GM12878 (cell line): ENCODE data around the gene ATP6V1A.

Experiments used
- CHD2 ChIP-seq: IDR thresholded peaks from 2 replicates; pipeline ENCODE4 v1.6.1; 2011; ENCODE audit warnings: low read depth, low read length, improper control_type of control experiment, borderline replicate concordance
- EZH2 ChIP-seq: IDR thresholded peaks from 2 replicates; pipeline ENCODE4 v1.6.1; 2012; ENCODE audit warnings: low read depth, mild to moderate bottlenecking, control low read depth, inconsistent platforms, low read length, borderline replicate concordance; ENCODE audit not compliant: control insufficient read depth
- FOS ChIP-seq: IDR thresholded peaks from 3 replicates; pipeline ENCODE4 v1.6.1; 2011; ENCODE audit warnings: borderline replicate concordance; ENCODE audit not compliant: insufficient read length; ENCODE audit errors: extremely low read depth
- FOXM1 ChIP-seq: IDR thresholded peaks from 2 replicates; pipeline ENCODE4 v1.6.1; 2012; ENCODE audit warnings: low read depth, mild to moderate bottlenecking, inconsistent platforms, low read length, moderate library complexity
- MTA2 ChIP-seq: fragments of 450-650 bp; IDR thresholded peaks from 2 replicates; pipeline ENCODE4 v1.6.1; 2016; ENCODE audit warnings: low read depth, mild to moderate bottlenecking, moderate library complexity
- NFXL1 ChIP-seq: fragments of 450-650 bp; IDR thresholded peaks from 2 replicates; pipeline ENCODE4 v1.6.1; 2017; ENCODE audit warnings: antibody characterized with exemption, mild to moderate bottlenecking, borderline replicate concordance
- POLR2A ChIP-seq: IDR thresholded peaks from 2 replicates; pipeline ENCODE4 v1.6.1; 2011; ENCODE audit warnings: low read depth, mild to moderate bottlenecking, low read length
- POLR2AphosphoS5 ChIP-seq: IDR thresholded peaks from 2 replicates; pipeline ENCODE4 v1.6.1; 2011; ENCODE audit warnings: mild to moderate bottlenecking, low read length, inconsistent platforms
- RAD21 ChIP-seq: IDR thresholded peaks from 2 replicates; pipeline ENCODE4 v1.6.1; 2011; ENCODE audit warnings: mild to moderate bottlenecking, low read depth, low read length, moderate library complexity; ENCODE audit not compliant: insufficient read depth
- SP1 ChIP-seq: IDR thresholded peaks from one replicate; pipeline ENCODE4 v1.6.1; 2011; ENCODE audit warnings: low read depth, low read length
- ZNF384 ChIP-seq: IDR thresholded peaks from 2 replicates; pipeline ENCODE4 v1.6.1; 2012; ENCODE audit warnings: low read depth, mild to moderate bottlenecking, low read length, improper control_type of control experiment, borderline replicate concordance
- ZSCAN29 ChIP-seq: fragments of 450-650 bp; IDR thresholded peaks from 2 replicates; pipeline ENCODE4 v1.6.1; 2017; ENCODE audit warnings: mild to moderate bottlenecking, moderate library complexity
- TF ChIP-seq, protein P1 (sequence below), 3 experiments: IDR thresholded peaks in 2 of 3; conservative IDR thresholded peaks in 1 of 3; 2 replicates each; pipeline ENCODE4 v1.5.1; 2011; ENCODE audit warnings: low read depth in 3 of 3, low read length in 3 of 3, mild to moderate bottlenecking in 3 of 3, control low read depth in 2 of 3, moderate library complexity in 2 of 3, inconsistent platforms in 1 of 3, mixed read lengths in 1 of 3; ENCODE audit not compliant: control insufficient read depth in 2 of 3, insufficient read depth in 1 of 3; ENCODE audit errors: extremely low read depth in 1 of 3
- TF ChIP-seq, protein P2 (sequence below): fragments of 450-650 bp; IDR thresholded peaks from 2 replicates; pipeline ENCODE4 v1.6.1; 2016; ENCODE audit warnings: mild to moderate bottlenecking, moderate library complexity, borderline replicate concordance

DNA sequence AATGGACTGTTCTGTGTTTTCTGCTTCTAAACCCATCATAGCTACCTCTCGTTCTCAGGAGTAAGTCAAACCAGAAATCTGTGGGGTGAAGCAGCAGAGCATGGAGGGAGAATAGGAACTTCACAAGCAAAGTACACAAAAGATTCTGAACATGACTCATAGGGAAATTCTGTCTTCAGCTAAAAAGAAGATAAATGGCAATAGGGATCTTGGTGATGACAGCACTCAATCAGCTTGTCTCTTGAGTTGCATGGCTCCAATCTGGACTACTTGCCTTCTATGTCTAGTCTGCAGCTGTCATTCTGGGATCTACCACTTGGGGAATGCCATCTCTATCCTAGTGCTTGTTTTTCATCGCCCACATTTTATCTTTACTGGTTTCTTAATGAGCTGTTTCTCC, 78.3 kb downstream of the ATP6V1A start:
- TF ChIP-seq POLR2A (no peak), FOXM1 (peak; percentile 85), POLR2AphosphoS5 (no peak), ZNF384 (no peak), ZSCAN29 (no peak), NFXL1 (no peak), FOS (no peak), MTA2 (peak; percentile 76), CHD2 (no peak), EZH2 (no peak), SP1 (peak; percentile 29), RAD21 (no peak)
- TF ChIP-seq, protein P1, sequence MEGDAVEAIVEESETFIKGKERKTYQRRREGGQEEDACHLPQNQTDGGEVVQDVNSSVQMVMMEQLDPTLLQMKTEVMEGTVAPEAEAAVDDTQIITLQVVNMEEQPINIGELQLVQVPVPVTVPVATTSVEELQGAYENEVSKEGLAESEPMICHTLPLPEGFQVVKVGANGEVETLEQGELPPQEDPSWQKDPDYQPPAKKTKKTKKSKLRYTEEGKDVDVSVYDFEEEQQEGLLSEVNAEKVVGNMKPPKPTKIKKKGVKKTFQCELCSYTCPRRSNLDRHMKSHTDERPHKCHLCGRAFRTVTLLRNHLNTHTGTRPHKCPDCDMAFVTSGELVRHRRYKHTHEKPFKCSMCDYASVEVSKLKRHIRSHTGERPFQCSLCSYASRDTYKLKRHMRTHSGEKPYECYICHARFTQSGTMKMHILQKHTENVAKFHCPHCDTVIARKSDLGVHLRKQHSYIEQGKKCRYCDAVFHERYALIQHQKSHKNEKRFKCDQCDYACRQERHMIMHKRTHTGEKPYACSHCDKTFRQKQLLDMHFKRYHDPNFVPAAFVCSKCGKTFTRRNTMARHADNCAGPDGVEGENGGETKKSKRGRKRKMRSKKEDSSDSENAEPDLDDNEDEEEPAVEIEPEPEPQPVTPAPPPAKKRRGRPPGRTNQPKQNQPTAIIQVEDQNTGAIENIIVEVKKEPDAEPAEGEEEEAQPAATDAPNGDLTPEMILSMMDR (IDR thresholded peaks at IDR 0.05 in 2 of 3, conservative IDR thresholded peaks at IDR 0.05 in 1 of 3; ENCODE audit: control insufficient read depth in 2 of 3, extremely low read depth in 1 of 3, insufficient read depth in 1 of 3, low read depth in 3 of 3, low read length in 3 of 3): peak in 2 of 3 experiments; percentile 39 to 40; a peak in 2 of 6 replicates
- TF ChIP-seq, protein P2, sequence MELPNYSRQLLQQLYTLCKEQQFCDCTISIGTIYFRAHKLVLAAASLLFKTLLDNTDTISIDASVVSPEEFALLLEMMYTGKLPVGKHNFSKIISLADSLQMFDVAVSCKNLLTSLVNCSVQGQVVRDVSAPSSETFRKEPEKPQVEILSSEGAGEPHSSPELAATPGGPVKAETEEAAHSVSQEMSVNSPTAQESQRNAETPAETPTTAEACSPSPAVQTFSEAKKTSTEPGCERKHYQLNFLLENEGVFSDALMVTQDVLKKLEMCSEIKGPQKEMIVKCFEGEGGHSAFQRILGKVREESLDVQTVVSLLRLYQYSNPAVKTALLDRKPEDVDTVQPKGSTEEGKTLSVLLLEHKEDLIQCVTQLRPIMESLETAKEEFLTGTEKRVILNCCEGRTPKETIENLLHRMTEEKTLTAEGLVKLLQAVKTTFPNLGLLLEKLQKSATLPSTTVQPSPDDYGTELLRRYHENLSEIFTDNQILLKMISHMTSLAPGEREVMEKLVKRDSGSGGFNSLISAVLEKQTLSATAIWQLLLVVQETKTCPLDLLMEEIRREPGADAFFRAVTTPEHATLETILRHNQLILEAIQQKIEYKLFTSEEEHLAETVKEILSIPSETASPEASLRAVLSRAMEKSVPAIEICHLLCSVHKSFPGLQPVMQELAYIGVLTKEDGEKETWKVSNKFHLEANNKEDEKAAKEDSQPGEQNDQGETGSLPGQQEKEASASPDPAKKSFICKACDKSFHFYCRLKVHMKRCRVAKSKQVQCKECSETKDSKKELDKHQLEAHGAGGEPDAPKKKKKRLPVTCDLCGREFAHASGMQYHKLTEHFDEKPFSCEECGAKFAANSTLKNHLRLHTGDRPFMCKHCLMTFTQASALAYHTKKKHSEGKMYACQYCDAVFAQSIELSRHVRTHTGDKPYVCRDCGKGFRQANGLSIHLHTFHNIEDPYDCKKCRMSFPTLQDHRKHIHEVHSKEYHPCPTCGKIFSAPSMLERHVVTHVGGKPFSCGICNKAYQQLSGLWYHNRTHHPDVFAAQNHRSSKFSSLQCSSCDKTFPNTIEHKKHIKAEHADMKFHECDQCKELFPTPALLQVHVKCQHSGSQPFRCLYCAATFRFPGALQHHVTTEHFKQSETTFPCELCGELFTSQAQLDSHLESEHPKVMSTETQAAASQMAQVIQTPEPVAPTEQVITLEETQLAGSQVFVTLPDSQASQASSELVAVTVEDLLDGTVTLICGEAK: no peak
